Measurements from ENCODE around the gene ZNF597.

DNA sequence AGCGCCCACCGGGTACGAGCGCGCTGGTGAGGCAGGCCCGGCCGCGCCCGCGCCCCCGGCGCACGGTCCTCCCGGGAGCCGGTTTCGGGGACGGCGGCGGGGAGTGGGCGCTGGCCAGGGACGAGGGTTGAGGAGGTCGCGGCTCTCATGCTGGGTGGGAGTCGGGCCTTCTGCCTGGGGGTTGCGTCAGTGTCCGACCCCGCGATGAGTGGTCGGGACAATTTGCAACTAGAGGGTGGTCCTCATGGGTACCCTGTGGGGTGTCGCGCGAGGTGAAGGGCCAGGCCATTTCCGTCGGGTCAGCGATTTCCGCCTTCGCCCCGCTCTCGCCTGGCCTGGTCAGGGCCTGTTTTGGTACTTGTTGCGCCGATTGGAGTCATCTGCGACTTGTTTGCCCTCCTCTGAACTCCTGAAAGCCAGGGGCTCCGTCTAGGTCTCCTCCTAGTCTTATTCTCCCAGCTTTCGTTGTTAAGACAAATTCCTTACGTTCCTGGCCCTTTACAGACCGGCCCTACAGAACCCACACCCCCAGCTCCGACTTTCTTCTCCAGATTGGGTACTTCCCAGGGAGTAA is 15.1 kb upstream of the ZNF597 start:
- TF ChIP-seq POLR2AphosphoS5 (IDR thresholded peaks at IDR 0.05) (no peak), POLR2A (IDR thresholded peaks at IDR 0.05) (no peak)

Measured in prostate gland (tissue), 1 donor.